ENCODE data around the gene HSPA8.

The HSPA8 gene

GRCh38 chr11:123051146-123051545 is 10.8 kb downstream of the HSPA8 start:
- Histone ChIP-seq H3K4me3 (ENCODE audit: low read length) (no peak overlapping the region), H3K36me3 (ENCODE audit: insufficient read depth, low read length) (peaks cover 20% of the 10 kb centered on the region), H2AFZ (ENCODE audit: low read depth, low read length) (no peak overlapping the region), H3K27me3 (ENCODE audit: insufficient read depth, low read length) (no peaks in the 10 kb centered on the region), H3K9me3 (ENCODE audit: low read length) (no peaks in the 10 kb centered on the region), H3K4me1 (ENCODE audit: insufficient read depth, low read length) (no peaks in the 10 kb centered on the region)

GRCh38 chr11:123047947-123048293 is 14.0 kb downstream of the HSPA8 start:
- Histone ChIP-seq H3K4me3 (ENCODE audit: low read length) (no peak overlapping the region), H2AFZ (ENCODE audit: low read depth, low read length) (no peak overlapping the region), H3K4me1 (ENCODE audit: insufficient read depth, low read length) (no peaks in the 10 kb centered on the region), H3K9me3 (ENCODE audit: low read length) (no peaks in the 10 kb centered on the region), H3K36me3 (ENCODE audit: insufficient read depth, low read length) (peaks cover 2% of the 10 kb centered on the region), H3K27me3 (ENCODE audit: insufficient read depth, low read length) (no peaks in the 10 kb centered on the region)

GRCh38 chr11:123047266-123047946 is 14.5 kb downstream of the HSPA8 start:
- no peaks in the 10 kb centered on the region for H3K4me1 ChIP-seq (ENCODE audit: insufficient read depth, low read length)
- no peaks in the 10 kb centered on the region for H3K9me3 ChIP-seq (ENCODE audit: low read length)
- H3K4me3 ChIP-seq (ENCODE audit: low read length), result no peak overlapping the region
- no peaks in the 10 kb centered on the region for H3K27me3 ChIP-seq (ENCODE audit: insufficient read depth, low read length)
- no peak overlapping the region for H2AFZ ChIP-seq (ENCODE audit: low read depth, low read length)
- H3K36me3 ChIP-seq (ENCODE audit: insufficient read depth, low read length), result no peaks in the 10 kb centered on the region

GRCh38 chr11:123046473-123047259 is 15.3 kb downstream of the HSPA8 start:
- H3K9me3 ChIP-seq (ENCODE audit: low read length), result no peaks in the 10 kb centered on the region
- H2AFZ ChIP-seq (ENCODE audit: low read depth, low read length), result no peak overlapping the region
- H3K4me3 ChIP-seq (ENCODE audit: low read length), result no peak overlapping the region
- no peaks in the 10 kb centered on the region for H3K27me3 ChIP-seq (ENCODE audit: insufficient read depth, low read length)
- no peaks in the 10 kb centered on the region for H3K36me3 ChIP-seq (ENCODE audit: insufficient read depth, low read length)
- H3K4me1 ChIP-seq (ENCODE audit: insufficient read depth, low read length), result no peaks in the 10 kb centered on the region

GRCh38 chr11:123045101-123045500 is 16.8 kb downstream of the HSPA8 start:
- Histone ChIP-seq H3K9me3 (ENCODE audit: low read length) (no peaks in the 10 kb centered on the region), H3K36me3 (ENCODE audit: insufficient read depth, low read length) (no peaks in the 10 kb centered on the region), H2AFZ (ENCODE audit: low read depth, low read length) (no peak overlapping the region), H3K4me3 (ENCODE audit: low read length) (no peak overlapping the region), H3K27me3 (ENCODE audit: insufficient read depth, low read length) (no peaks in the 10 kb centered on the region), H3K4me1 (ENCODE audit: insufficient read depth, low read length) (no peaks in the 10 kb centered on the region)

- H3K9me3 ChIP-seq (ENCODE audit: low read length), result no peaks in the 10 kb centered on the region
- H2AFZ ChIP-seq (ENCODE audit: low read depth, low read length), result no peak overlapping the region
- no peaks in the 10 kb centered on the region for H3K27me3 ChIP-seq (ENCODE audit: insufficient read depth, low read length)
- H3K4me1 ChIP-seq (ENCODE audit: insufficient read depth, low read length), result no peaks in the 10 kb centered on the region
- H3K4me3 ChIP-seq (ENCODE audit: low read length), result no peak overlapping the region
- no peaks in the 10 kb centered on the region for H3K36me3 ChIP-seq (ENCODE audit: insufficient read depth, low read length)
Observed at GRCh38 chr11:123041185-123041584, 20.8 kb downstream of the HSPA8 start.

- no peaks in the 10 kb centered on the region for H3K4me1 ChIP-seq (ENCODE audit: insufficient read depth, low read length)
- no peaks in the 10 kb centered on the region for H3K9me3 ChIP-seq (ENCODE audit: low read length)
- no peak overlapping the region for H2AFZ ChIP-seq (ENCODE audit: low read depth, low read length)
- H3K36me3 ChIP-seq (ENCODE audit: insufficient read depth, low read length), result no peaks in the 10 kb centered on the region
- no peaks in the 10 kb centered on the region for H3K27me3 ChIP-seq (ENCODE audit: insufficient read depth, low read length)
- H3K4me3 ChIP-seq (ENCODE audit: low read length), result no peak overlapping the region
Observed at GRCh38 chr11:123040111-123040432, 21.9 kb downstream of the HSPA8 start.

- no peaks in the 10 kb centered on the region for H3K27me3 ChIP-seq (ENCODE audit: insufficient read depth, low read length)
- no peak overlapping the region for H2AFZ ChIP-seq (ENCODE audit: low read depth, low read length)
- no peaks in the 10 kb centered on the region for H3K36me3 ChIP-seq (ENCODE audit: insufficient read depth, low read length)
- H3K9me3 ChIP-seq (ENCODE audit: low read length), result no peaks in the 10 kb centered on the region
- H3K4me3 ChIP-seq (ENCODE audit: low read length), result no peak overlapping the region
- no peaks in the 10 kb centered on the region for H3K4me1 ChIP-seq (ENCODE audit: insufficient read depth, low read length)
Observed at GRCh38 chr11:123035831-123036230, 26.1 kb downstream of the HSPA8 start.

- H3K27me3 ChIP-seq (ENCODE audit: insufficient read depth, low read length), result no peaks in the 10 kb centered on the region
Observed at GRCh38 chr11:123034597-123034996, 27.3 kb downstream of the HSPA8 start.

GRCh38 chr11:123033895-123034294 is 28.0 kb downstream of the HSPA8 start:
- Histone ChIP-seq H2AFZ (ENCODE audit: low read depth, low read length) (no peak overlapping the region), H3K9me3 (ENCODE audit: low read length) (no peaks in the 10 kb centered on the region), H3K4me1 (ENCODE audit: insufficient read depth, low read length) (no peaks in the 10 kb centered on the region), H3K4me3 (ENCODE audit: low read length) (no peak overlapping the region), H3K27me3 (ENCODE audit: insufficient read depth, low read length) (no peaks in the 10 kb centered on the region), H3K36me3 (ENCODE audit: insufficient read depth, low read length) (no peaks in the 10 kb centered on the region)

More at GRCh38 chr11:123034597-123034996, 27.3 kb downstream of the HSPA8 start:
- H3K9me3 ChIP-seq (ENCODE audit: low read length), result no peaks in the 10 kb centered on the region
- H3K4me1 ChIP-seq (ENCODE audit: insufficient read depth, low read length), result no peaks in the 10 kb centered on the region
- no peak overlapping the region for H3K4me3 ChIP-seq (ENCODE audit: low read length)
- H3K36me3 ChIP-seq (ENCODE audit: insufficient read depth, low read length), result no peaks in the 10 kb centered on the region
- no peak overlapping the region for H2AFZ ChIP-seq (ENCODE audit: low read depth, low read length)

GRCh38 chr11:123030517-123030916 is 31.4 kb downstream of the HSPA8 start:
- Histone ChIP-seq H3K27me3 (ENCODE audit: insufficient read depth, low read length) (peaks cover 7% of the 10 kb centered on the region), H3K9me3 (ENCODE audit: low read length) (no peaks in the 10 kb centered on the region), H3K4me1 (ENCODE audit: insufficient read depth, low read length) (no peaks in the 10 kb centered on the region), H3K36me3 (ENCODE audit: insufficient read depth, low read length) (no peaks in the 10 kb centered on the region), H2AFZ (ENCODE audit: low read depth, low read length) (no peak overlapping the region), H3K4me3 (ENCODE audit: low read length) (no peak overlapping the region)

- H3K4me1 ChIP-seq (ENCODE audit: insufficient read depth, low read length), result no peaks in the 10 kb centered on the region
- H2AFZ ChIP-seq (ENCODE audit: low read depth, low read length), result no peak overlapping the region
- no peak overlapping the region for H3K4me3 ChIP-seq (ENCODE audit: low read length)
- no peaks in the 10 kb centered on the region for H3K9me3 ChIP-seq (ENCODE audit: low read length)
- no peaks in the 10 kb centered on the region for H3K36me3 ChIP-seq (ENCODE audit: insufficient read depth, low read length)
- peaks cover 11% of the 10 kb centered on the region for H3K27me3 ChIP-seq (ENCODE audit: insufficient read depth, low read length)
Observed at GRCh38 chr11:123020968-123021367, 41.0 kb downstream of the HSPA8 start.

- no peak overlapping the region for H2AFZ ChIP-seq (ENCODE audit: low read depth, low read length)
- H3K9me3 ChIP-seq (ENCODE audit: low read length), result no peaks in the 10 kb centered on the region
- H3K27me3 ChIP-seq (ENCODE audit: insufficient read depth, low read length), result peaks cover 8% of the 10 kb centered on the region
- H3K4me3 ChIP-seq (ENCODE audit: low read length), result no peak overlapping the region
- H3K36me3 ChIP-seq (ENCODE audit: insufficient read depth, low read length), result no peaks in the 10 kb centered on the region
- H3K4me1 ChIP-seq (ENCODE audit: insufficient read depth, low read length), result no peaks in the 10 kb centered on the region
Observed at GRCh38 chr11:123018702-123019101, 43.2 kb downstream of the HSPA8 start.

- H3K9me3 ChIP-seq (ENCODE audit: low read length), result no peaks in the 10 kb centered on the region
- no peaks in the 10 kb centered on the region for H3K36me3 ChIP-seq (ENCODE audit: insufficient read depth, low read length)
- no peak overlapping the region for H2AFZ ChIP-seq (ENCODE audit: low read depth, low read length)
- no peak overlapping the region for H3K4me3 ChIP-seq (ENCODE audit: low read length)
- no peaks in the 10 kb centered on the region for H3K4me1 ChIP-seq (ENCODE audit: insufficient read depth, low read length)
- H3K27me3 ChIP-seq (ENCODE audit: insufficient read depth, low read length), result peaks cover 12% of the 10 kb centered on the region
Observed at GRCh38 chr11:123011510-123011909, 50.4 kb downstream of the HSPA8 start.
